Endothelial cell of umbilical vein (primary cell): ENCODE data around the gene CFAP46. TPM values are rescaled to one million over a fixed set of nuclear protein-coding genes. Genes with fewer than 3 reads are reported as not detected.

Source experiments
- BruUV-seq: library from RNA; stranded (reverse); fragments of 400-500 nt; replicated peaks from 2 replicates; lab custom pipeline; 2021; lab: Mats Ljungman, UMichigan
- CTCF ChIA-PET: fragments of 300-600, 350-600 bp; sonication (Branson Sonifier 250); formaldehyde crosslinking; loops from one replicate; lab custom pipeline; 2021; ENCODE audit warnings: antibody characterized with exemption, inconsistent platforms; lab: Charles Lee
- POLR2A ChIA-PET: fragments of 300-600, 350-600 bp; sonication (Branson Sonifier 250); formaldehyde crosslinking; loops from one replicate; lab custom pipeline; 2021; ENCODE audit warnings: antibody characterized with exemption, inconsistent platforms; lab: Charles Lee
- DNase-seq: peaks from one replicate; pipeline ENCODE4 v3.0.0-alpha.2; 2011; ENCODE audit warnings: low read depth, low spot score
- FAIRE-seq: peaks from 2 replicates; lab custom pipeline; 2011; peaks lifted over from hg19 to GRCh38; lab: Jason Lieb, UNC
- H2AFZ ChIP-seq: 2 replicates; pipeline ENCODE4 v1.6.0; 2012; ENCODE audit warnings: low read depth, low read length, control low read depth, inconsistent platforms
- H3K27ac ChIP-seq: 2 replicates; pipeline ENCODE4 v1.5.1; 2011; ENCODE audit warnings: low read depth, mild to moderate bottlenecking, control low read depth, low read length, moderate library complexity; ENCODE audit not compliant: insufficient read depth
- H3K27me3 ChIP-seq, 2 experiments: 2 replicates each; pipeline versions ENCODE4 v1.6.0 to v1.6.1; 2011; ENCODE audit warnings: low read length in 2 of 2, mixed read lengths in 1 of 2; ENCODE audit not compliant: control insufficient read depth in 2 of 2, insufficient read depth in 2 of 2
- H3K36me3 ChIP-seq, 2 experiments: 2 replicates in 1 of 2; 3 replicates in 1 of 2; pipeline ENCODE4 v1.5.1; 2011; ENCODE audit warnings: low read length in 2 of 2, mild to moderate bottlenecking in 1 of 2, moderate library complexity in 1 of 2; ENCODE audit not compliant: control insufficient read depth in 2 of 2, insufficient read depth in 2 of 2; ENCODE audit errors: extremely low read depth in 1 of 2
- H3K4me1 ChIP-seq: 3 replicates; pipeline ENCODE4 v1.5.1; 2011; ENCODE audit warnings: mild to moderate bottlenecking, low read length; ENCODE audit not compliant: control insufficient read depth, insufficient read depth; ENCODE audit errors: extremely low read depth
- H3K4me2 ChIP-seq: 2 replicates; pipeline ENCODE4 v1.6.1; 2011; ENCODE audit warnings: low read length, control low read depth, mixed read lengths; ENCODE audit not compliant: insufficient read depth
- H3K4me3 ChIP-seq, 3 experiments: fragments of 200-600 bp in 1 of 3; sonication (generic), shearing (Covaris generic) in 1 of 3; replicated peaks in 1 of 3; 2 replicates each; pipeline ENCODE4 v1.5.1; 2011 to 2016; ENCODE audit warnings: control low read depth in 3 of 3, low read length in 3 of 3, mild to moderate bottlenecking in 2 of 3, inconsistent platforms in 1 of 3, low read depth in 1 of 3, moderate library complexity in 1 of 3; ENCODE audit not compliant: insufficient read depth in 1 of 3
- H3K79me2 ChIP-seq: 2 replicates; pipeline ENCODE4 v1.6.0; 2012; ENCODE audit warnings: low read length, inconsistent platforms; ENCODE audit not compliant: control insufficient read depth, insufficient read depth
- H3K9ac ChIP-seq: replicated peaks from 2 replicates; pipeline ENCODE3; 2011; ENCODE audit warnings: low read length, control low read depth; ENCODE audit not compliant: insufficient read depth; ENCODE audit errors: extremely low read depth
- H3K9me1 ChIP-seq: replicated peaks from 3 replicates; pipeline ENCODE4 v1.6.0; 2011; ENCODE audit warnings: mild to moderate bottlenecking, low read length; ENCODE audit not compliant: control insufficient read depth, insufficient read depth; ENCODE audit errors: extremely low read depth
- H3K9me3 ChIP-seq: replicated peaks from 2 replicates; pipeline ENCODE4 v1.5.1; 2012; ENCODE audit warnings: low read length, inconsistent platforms; ENCODE audit not compliant: control insufficient read depth, insufficient read depth
- H4K20me1 ChIP-seq: replicated peaks from 2 replicates; pipeline ENCODE3; 2011; ENCODE audit warnings: mild to moderate bottlenecking, low read length; ENCODE audit not compliant: control insufficient read depth, insufficient read depth; ENCODE audit errors: extremely low read depth
- EZH2 ChIP-seq: IDR thresholded peaks from 2 replicates; pipeline ENCODE4 v1.6.1; 2012; ENCODE audit warnings: borderline replicate concordance, low read depth, mild to moderate bottlenecking, moderate library complexity, low read length, inconsistent platforms; ENCODE audit not compliant: severe bottlenecking
- FOS ChIP-seq: IDR thresholded peaks from 2 replicates; pipeline ENCODE4 v1.6.1; 2011; ENCODE audit warnings: mild to moderate bottlenecking, low read length, moderate library complexity, borderline replicate concordance; ENCODE audit not compliant: insufficient read depth
- GATA2 ChIP-seq: IDR thresholded peaks from 2 replicates; pipeline ENCODE4 v1.7.0; 2011; ENCODE audit warnings: low read depth, mild to moderate bottlenecking, moderate library complexity, mixed read lengths, low read length; ENCODE audit not compliant: insufficient read length, insufficient read depth
- JUN ChIP-seq: IDR thresholded peaks from 2 replicates; pipeline ENCODE4 v1.6.1; 2011; ENCODE audit warnings: borderline replicate concordance, low read depth; ENCODE audit not compliant: insufficient read length, insufficient read depth
- MYC ChIP-seq: IDR thresholded peaks from one replicate; pipeline ENCODE4 v1.6.1; 2011; ENCODE audit warnings: mild to moderate bottlenecking, low read depth, low read length
- POLR2A ChIP-seq: IDR thresholded peaks from 2 replicates; pipeline ENCODE4 v1.6.1; 2012; ENCODE audit warnings: low read depth, mild to moderate bottlenecking, control low read depth, low read length
- POLR2AphosphoS5 ChIP-seq: IDR thresholded peaks from 2 replicates; pipeline ENCODE4 v1.6.1; 2012; ENCODE audit warnings: low read depth, mild to moderate bottlenecking, control low read depth, low read length, moderate library complexity; ENCODE audit not compliant: insufficient read depth
- dilution Hi-C: fragments of 300-500 bp; cut with MboI; formaldehyde crosslinking; loops from one replicate; pipeline ENCODE4 v1.15.0; 2019; ENCODE audit warnings: low sequenced_read_pairs; ENCODE audit not compliant: extremely low pct_ligation_motif_present
- intact Hi-C: fragments of 100-400 bp; cut with micrococcal nuclease; formaldehyde crosslinking; loops from one replicate; pipeline ENCODE4 v1.10.0; 2022
- polyA plus RNA-seq, 4 experiments: library from polyadenylated mRNA; depleted of rRNA in 3 of 4; stranded (reverse) in 3 of 4; unstranded in 1 of 4; fragments of >200 nt; gene quantifications; 2 replicates each; pipeline versions ENCODE4 v1.2.1 to v1.2.3, GENCODE V29; 2011 to 2012; ENCODE audit warnings: missing spikeins in 1 of 4
- total RNA-seq: library from RNA; stranded (reverse); gene quantifications from 2 replicates; pipeline ENCODE4 v1.2.3, GENCODE V29; 2021
- TF ChIP-seq, protein P1 (sequence below), 2 donors: IDR thresholded peaks; 1 replicate in 1 of 2; 2 replicates in 1 of 2; pipeline ENCODE4 v1.5.1; 2011; ENCODE audit warnings: low read length in 2 of 2, mild to moderate bottlenecking in 2 of 2, moderate library complexity in 2 of 2, control low read depth in 1 of 2, inconsistent platforms in 1 of 2, low read depth in 1 of 2; ENCODE audit not compliant: insufficient read depth in 1 of 2; ENCODE audit errors: extremely low read depth in 1 of 2
- TF ChIP-seq, protein P2 (sequence below): IDR thresholded peaks from 2 replicates; pipeline ENCODE4 v1.6.1; 2011; ENCODE audit not compliant: insufficient read depth, insufficient read length

CFAP46 gene
- total and polyA plus RNA-seq, 2 donors (not counting 3 experiments of a cell fraction or from before 2014, with no cell fraction given), result 0.75 to 0.98 TPM

DNA sequence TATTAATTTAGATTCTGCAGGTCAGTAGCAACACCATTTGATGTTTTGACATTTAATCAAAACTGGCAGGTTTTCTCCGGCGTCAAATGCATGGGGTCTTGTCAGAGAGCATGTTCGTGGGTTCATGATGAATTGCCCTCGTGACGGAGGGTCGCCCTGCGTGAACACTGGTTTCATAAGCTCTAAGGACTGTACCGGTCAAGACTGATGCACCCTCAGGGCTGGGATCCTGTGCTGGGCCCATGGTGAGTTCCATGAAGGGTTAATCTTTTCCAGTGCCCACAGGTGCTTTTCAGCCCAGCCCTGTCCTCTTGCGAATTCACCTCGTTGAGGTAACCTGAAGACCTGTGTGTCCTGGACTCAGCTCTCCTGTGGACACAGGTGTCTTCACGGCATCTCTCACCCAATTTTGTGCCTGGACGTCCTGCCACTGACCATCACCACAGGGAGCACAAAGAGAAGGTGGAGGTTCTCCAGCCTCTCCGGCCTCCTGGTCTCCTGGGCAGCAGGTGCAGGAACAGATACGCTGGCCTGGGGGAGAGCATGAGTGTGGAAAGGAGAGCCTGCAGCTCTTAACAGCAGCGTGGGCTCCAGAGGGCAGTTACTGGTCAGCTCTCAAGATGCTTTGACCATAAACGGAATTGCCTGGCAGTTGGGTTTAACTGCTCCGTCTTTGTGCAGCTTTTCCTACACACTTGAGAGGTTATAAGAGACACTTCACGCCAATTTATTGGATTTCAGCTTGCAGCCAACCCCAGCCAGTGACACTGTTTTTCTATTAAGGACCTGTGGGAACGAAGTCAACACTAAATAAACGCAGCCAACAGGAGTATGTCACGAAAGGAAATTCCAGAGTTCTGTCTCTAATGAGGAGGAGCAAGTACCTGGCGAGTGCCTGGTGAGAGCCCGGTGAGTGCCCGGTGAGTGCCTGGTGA is 37.4 kb upstream of the CFAP46 start:
- H3K27ac ChIP-seq, result no peak overlapping the region
- BruUV-seq, result no TSS peak
- CTCF ChIA-PET, result no interaction called here
- H3K4me3 ChIP-seq, result no peak overlapping the region
- H3K9me1 ChIP-seq, result no peaks in the 10 kb centered on the region
- H3K4me1 ChIP-seq, result no peaks in the 10 kb centered on the region
- no peak overlapping the region for H3K9ac ChIP-seq
- H3K36me3 ChIP-seq, result no peaks in the 10 kb centered on the region
- no peaks in the 10 kb centered on the region for H3K27me3 ChIP-seq
- H3K9me3 ChIP-seq, result no peaks in the 10 kb centered on the region
- no peak overlapping the region for H2AFZ ChIP-seq
- TF ChIP-seq MYC (no peak), POLR2A (no peak), JUN (no peak), EZH2 (no peak), GATA2 (no peak), FOS (no peak), POLR2AphosphoS5 (no peak)
- TF ChIP-seq, protein P1, sequence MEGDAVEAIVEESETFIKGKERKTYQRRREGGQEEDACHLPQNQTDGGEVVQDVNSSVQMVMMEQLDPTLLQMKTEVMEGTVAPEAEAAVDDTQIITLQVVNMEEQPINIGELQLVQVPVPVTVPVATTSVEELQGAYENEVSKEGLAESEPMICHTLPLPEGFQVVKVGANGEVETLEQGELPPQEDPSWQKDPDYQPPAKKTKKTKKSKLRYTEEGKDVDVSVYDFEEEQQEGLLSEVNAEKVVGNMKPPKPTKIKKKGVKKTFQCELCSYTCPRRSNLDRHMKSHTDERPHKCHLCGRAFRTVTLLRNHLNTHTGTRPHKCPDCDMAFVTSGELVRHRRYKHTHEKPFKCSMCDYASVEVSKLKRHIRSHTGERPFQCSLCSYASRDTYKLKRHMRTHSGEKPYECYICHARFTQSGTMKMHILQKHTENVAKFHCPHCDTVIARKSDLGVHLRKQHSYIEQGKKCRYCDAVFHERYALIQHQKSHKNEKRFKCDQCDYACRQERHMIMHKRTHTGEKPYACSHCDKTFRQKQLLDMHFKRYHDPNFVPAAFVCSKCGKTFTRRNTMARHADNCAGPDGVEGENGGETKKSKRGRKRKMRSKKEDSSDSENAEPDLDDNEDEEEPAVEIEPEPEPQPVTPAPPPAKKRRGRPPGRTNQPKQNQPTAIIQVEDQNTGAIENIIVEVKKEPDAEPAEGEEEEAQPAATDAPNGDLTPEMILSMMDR (IDR thresholded peaks at IDR 0.05; ENCODE audit: extremely low read depth in 1 of 2, insufficient read depth in 1 of 2, low read depth in 1 of 2, low read length in 2 of 2), result no peak
- TF ChIP-seq, protein P2, sequence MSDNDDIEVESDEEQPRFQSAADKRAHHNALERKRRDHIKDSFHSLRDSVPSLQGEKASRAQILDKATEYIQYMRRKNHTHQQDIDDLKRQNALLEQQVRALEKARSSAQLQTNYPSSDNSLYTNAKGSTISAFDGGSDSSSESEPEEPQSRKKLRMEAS, result no peak
- intact Hi-C loops (no loop called here), dilution Hi-C loops (no loop called here)
- FAIRE-seq, result no peak
- H4K20me1 ChIP-seq, result no peaks in the 10 kb centered on the region
- no peak overlapping the region for H3K4me2 ChIP-seq
- no peaks in the 10 kb centered on the region for H3K79me2 ChIP-seq
- POLR2A ChIA-PET, result no interaction called here
- no peak for DNase-seq
